Measurements from ENCODE around the gene TSPAN4.

TSPAN4 gene

DNA sequence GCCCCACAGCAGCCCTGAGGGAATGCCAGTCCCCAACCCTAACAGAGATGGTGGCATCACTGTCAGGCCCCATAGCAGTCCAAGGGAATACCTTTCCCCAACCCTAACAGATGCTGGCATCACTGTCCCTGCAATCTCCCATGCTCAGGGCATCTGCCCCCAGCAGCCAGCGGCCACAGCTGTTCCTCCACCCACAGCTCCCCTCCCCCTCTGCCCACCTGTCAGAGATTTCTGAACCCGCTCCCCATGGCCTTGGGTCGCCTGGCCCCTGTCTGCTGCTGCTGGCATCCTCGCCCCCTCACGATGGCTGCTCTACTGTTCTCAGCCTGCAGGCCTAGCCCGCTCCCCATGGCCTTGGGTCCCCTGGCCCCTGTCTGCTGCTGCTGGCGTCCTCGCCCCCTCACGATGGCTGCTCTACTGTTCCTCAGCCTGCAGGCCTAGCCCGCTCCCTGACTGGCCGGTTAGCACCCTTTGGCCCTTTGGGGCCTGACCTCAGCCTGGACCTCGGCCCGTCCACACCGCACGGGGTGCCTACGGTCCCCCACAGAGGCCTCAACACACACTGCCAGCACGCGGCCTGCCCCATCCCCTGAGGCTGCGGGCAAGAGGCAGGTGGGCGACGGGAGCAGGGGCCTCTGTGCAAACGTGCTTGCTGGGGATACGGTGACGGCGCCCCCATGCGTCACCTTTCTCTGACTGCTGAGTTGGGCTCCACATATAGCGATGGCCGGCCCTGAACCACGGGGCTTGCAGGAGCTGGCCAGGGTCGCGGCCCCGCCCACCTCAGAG lies 47.2 kb downstream of the TSPAN4 start:
- intact Hi-C loops (cut with DNase I) = no loop called here
- no peak for DNase-seq

DNA sequence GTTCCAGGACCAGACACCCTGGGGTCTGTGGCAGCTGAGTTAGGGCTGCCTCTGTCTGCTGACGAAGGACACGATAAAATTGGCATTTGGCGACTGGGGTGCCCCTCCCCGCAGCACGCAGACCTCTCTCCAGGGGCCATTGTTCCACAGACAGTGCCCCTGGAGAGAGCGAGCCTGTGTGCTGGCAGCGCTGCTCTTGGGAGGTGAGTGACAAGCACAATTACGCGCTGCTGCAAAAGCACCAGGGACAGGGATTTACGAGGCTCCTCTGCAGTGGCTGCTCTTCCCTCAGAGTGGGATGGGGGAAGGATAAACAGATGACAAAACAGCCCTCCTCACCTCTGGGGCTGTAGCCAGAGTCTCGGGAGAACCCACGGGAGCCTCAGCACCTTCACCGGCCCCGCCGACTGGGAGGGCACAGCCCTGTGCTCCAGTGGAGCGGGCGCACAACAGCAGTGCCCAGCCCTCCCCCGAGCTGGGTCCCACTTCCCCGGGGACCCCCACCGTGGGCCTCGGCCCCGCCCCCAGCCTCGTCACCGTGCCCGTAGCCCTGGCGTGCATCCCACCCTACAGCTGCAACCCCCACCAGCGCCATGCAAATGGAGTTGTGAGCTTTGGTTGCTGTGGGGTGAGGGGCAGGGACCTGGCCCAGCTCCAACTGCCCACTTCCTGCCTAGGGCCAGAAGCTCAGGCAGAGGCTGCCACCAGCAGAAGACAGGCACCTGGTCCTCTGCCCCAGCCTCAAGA lies 48.3 kb downstream of the TSPAN4 start:
- intact Hi-C loops (cut with DNase I) = no loop called here
- DNase-seq = peak in 11 of 42 donors; percentile 26 to 63 (median 41)

DNA sequence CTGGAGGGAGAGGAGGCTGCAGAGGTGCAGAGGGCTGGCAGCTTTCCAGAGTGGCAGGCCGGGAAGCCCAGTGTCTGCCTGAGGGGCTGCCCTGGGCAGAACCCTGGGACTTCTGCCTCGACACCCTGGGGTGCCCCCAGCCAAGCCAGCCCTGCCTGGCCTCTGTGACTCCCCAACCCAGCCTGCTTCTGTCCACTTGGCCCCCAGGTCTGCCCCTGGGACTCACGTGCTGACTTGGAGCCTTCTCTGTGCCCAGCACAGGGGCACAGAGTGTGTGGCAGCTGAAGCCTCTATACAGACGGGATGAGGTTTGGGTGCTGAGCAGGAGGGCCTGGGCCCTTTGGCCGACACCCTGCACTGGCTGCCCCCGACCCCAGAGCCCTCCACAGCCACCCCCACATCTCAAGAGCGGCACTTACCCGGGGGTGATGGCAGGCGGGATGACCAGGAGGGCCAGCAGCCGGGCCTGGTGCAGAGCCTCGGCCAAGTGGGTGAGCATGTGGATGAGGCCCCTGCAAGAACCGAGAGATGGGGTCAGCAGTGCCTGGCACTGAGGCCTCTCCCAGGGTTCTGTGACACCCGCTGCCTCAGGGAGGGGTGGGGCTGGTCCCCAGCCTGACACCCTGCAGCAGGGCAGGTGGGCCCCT lies 50.5 kb downstream of the TSPAN4 start:
- DNase-seq = no peak
- intact Hi-C loops (cut with DNase I) = no loop called here

DNA sequence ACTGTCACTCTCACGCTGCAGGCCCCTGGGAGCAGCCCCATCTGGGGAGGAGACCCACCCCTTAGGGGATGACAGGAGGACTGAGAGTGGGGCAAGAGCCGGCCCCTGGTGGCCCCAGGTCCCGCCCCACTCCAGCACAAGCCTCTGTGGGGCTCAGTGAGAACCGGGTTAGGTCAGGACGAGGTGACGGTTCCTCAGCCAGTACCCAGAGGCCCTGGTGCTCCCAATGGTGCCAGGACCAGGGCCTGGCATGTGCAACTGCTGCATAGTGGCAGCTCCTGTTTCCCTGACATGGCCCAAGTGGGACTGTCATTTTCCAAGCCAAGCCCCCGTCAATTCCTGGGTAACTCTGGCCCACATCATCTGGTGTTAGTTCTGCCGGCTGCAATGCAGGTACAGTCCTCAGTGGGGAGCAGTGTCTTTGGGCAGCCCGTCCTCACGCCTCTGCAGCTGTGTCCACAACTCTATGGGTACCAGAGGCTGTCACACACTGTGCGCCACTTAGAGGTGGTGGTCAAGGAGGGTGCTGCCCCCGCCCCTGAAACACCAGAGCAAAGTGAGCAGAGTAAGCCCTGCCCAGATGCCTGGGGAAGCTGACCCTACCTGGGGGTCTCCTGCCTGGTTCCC lies 52.0 kb downstream of the TSPAN4 start:
- no peak for DNase-seq
- intact Hi-C loops (cut with DNase I) = no loop called here

DNA sequence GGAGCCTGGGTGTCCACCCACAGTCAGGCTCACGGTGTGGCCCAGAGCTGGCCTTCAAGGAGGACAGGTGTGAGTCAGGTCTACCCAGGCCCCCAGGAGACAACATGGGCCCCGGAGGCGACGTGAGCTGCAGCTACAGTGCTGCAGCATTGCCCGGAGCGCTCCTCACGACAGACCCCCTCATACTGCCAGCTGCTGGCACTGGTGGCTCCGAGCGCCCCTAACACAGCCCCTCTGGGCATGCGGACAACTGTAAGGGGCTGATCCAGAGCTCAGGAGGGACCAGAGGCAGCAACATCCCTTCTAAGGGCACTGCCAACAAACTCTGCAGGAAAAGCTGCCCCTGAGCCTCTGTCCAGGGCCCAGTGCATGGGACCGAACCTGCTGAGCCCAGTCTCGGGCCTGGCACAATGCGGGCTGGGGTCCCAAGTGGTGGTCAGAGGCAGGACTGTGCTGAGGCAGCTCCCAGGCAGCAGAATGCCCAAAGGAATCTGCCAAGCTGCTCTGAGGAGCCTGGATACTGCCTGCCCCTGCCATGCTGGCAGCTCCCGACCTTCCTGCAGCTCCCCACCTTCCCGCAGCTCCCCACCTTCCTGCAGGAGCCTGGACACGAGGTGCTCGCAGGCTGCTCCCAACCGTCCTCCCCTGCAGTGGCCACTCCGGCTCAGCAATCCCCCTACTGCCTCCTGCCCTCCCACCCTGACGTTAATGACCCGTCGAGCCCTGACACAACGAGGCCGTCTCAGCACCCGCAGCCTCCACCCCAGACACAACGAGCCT lies 52.9 kb downstream of the TSPAN4 start:
- intact Hi-C loops (cut with DNase I) = no loop called here
- no peak for DNase-seq

DNA sequence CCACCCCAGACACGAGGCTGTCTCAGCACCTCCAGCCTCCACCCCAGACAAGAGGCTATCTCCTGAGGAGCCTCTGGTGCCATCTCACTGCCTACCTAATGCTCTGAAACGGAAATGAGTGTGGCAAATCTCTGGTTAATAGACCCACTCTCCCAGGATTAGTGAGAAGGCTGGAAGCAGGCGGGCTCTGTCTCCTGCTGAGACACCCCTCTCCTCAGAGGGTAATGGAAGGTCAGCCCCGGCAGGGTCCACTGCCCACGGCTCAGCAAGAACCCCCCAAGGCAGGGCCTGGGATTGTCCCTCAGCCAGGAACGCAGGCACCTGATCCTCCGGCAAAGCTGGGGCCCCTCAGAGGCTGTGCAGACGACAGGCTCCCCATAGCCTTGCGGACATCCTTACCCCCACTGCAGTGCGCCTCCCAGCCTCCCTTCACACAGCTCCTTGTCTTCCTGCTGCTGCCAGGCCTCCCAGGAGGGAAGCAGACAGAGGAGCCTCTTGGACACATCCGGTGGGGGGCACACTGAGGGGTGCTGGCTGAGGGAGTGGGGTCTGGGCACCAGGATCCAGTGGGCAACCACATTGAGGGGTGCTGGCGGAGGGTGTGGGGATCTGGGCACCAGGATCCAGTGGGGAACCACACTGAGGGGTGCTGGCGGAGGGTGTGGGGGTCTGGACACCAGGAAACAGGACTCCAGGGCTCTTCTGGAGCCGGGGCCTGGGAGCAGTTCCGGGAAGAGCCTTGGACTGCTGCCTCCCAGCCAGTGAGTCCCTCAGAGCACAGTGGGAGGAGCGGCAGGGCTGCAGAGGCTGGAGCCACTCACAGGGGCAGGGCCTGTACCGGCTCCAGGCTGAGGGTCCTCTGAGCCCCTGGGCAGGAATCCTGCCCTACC lies 54.8 kb downstream of the TSPAN4 start:
- no peak for DNase-seq
- intact Hi-C loops (cut with DNase I) = no loop called here

DNA sequence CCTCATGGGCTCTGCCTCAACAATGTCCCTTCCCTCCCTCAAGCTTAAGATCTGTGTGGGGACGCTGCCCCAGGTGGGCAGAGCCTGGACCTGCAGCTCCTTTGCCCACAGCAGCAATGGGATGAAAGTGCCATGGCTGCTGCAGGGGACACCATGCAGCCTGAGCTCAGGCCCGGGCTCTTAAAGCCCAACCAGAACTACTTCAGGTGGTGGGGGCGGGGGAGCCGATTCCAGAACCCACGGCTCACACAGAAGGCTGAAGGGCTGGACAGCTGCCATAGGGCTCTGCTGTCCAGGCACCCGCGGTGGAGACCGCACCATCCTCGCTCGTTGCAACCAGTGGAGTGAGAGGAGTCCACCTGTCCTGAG lies 55.5 kb downstream of the TSPAN4 start:
- intact Hi-C loops (cut with DNase I) = no loop called here
- no peak for DNase-seq

DNA sequence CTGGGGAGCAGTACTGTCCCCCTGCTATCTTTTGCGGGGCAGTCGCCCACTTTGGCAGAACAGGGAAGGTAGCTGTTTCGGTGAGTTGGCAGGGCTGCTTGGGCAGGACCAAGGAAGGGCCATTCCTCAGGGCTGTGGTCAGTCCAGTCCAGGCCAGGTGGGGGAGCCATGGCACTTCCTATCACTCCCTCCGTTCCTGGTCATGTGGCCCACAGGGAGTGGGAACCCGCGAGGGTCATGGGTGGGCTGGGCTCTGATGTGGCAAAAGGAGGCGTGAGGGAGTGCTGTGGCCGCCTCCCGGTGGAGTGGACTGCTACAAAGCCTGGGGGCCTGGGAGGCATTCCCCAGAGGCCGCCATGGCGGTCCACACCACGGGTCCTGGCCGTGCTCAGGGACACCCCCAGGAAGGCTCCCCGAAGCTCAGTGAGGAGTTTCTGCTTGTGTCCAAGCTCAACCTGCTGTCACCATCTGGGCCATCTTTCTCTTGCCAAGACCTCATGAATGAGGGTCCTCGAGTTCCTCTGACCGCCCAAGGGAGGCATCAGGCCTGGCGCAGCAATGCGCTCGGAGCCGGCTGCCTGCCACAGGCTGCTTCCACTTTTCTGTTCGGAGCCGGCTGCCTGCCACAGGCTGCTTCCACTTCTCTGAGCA lies 56.0 kb downstream of the TSPAN4 start:
- peak in 1 of 42 donors; percentile 47 for DNase-seq
- intact Hi-C loops (cut with DNase I) = no loop called here

DNA sequence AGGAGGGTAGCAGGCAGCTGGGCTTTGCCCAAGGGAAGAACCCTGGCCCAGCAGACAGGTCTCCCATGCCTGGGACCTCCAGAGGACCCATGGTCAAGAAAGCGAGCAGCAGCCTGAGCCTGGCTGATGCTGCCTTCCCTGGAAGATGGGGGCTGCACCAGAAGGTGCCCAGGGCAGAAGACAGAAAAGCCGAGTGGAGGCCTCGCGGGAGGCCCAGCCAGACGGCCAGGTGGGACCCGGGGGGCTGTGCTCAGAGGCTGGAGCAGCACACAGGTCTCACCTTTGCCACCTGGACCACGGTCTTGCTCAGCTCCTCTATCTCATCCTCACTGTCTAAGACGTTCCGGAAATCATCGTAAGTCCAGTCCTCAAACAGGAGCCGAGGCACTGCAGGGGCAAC lies 57.1 kb downstream of the TSPAN4 start:
- intact Hi-C loops (cut with DNase I) = no loop called here
- DNase-seq = no peak

DNA sequence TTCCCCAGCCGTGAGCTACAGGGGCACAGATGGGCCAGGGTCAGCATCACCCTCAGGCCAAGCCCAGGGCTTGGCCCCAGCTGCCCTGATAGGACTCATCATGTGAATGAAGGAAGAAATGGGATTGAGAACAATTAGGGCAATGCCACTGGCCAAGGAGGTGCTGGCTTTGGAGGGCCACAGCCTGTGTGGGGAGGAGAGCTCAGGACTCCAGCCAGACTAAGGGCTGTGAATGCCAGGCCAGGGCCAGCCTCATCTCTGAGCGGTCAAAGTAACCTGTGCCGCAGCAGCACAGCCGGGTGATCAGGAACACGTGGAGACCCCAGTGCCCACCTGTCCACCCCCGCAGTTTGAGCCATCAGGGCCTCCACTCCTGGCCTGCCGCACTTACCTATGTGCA lies 57.9 kb downstream of the TSPAN4 start:
- no peak for DNase-seq
- intact Hi-C loops (cut with DNase I) = no loop called here

DNA sequence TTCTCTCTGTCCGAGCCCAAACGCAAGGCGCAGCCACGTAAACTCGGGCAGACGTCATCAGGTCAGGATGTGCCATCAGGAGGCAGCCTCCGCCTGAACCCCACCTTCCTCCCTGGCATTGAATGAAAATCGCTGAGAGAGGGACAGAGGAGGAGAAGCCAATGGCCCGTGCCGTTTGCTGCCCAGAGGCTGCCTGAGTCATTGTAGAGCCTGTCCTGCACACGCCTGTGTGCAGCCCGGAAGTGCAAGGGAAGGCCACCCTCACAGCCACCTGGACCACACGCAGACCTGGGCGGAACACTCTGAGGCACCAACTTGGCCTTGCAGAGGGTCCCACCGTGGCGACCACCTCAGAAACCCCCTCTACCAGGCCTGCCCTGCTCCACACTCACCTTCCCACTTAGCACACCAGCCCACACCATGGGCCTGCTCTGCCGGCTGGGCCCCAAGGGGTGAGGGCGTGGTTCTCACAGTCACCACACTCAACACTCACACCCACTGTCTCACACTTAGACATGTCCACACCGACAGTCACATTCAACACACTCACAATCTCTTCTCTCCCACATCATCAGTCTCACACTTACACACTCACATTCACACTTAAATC lies 58.9 kb downstream of the TSPAN4 start:
- intact Hi-C loops (cut with DNase I) = no loop called here

DNA sequence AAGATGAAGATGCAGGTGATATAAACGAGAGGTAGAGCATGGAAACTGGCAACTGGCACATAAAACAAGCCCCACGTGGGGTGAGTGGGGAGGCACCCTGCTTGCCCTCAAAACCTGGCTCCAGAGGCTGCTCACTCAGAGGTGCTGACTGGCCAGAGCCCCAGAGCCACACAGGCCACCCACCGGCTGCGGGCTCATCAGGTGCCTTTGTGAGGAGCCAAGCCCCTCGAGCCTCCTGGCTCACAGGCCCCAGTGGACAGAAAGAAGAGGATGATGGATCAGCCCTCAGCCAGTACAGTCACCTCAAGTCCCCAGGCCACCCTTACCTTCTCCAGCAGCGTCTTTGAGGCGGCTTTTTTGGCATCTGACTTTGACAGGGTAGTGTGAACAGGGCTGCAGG lies 61.7 kb downstream of the TSPAN4 start:
- DNase-seq = no peak
- intact Hi-C loops (cut with DNase I) = no loop called here

More for the DNA sequence above, 58.9 kb downstream of the TSPAN4 start:
- DNase-seq = no peak

DNA sequence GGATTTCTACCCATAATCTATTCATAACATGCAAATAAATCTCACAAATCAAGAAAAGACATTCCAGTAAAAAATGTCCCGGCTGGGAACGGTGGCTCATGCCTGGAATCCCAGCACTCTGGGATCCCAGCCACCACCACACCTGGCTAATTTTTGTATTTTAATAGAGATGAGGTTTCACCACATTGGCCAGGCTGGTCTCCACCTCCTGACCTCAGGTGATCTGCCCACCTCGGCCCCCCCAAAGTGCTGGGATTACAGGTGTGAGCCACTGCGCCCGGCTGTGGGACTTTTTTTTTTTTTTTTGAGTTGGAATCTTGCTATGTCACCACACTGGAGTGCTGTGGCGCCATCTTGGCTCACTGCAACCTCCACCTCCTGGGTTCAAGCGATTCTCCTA lies 63.3 kb downstream of the TSPAN4 start:
- DNase-seq = no peak
- intact Hi-C loops (cut with DNase I) = no loop called here

DNA sequence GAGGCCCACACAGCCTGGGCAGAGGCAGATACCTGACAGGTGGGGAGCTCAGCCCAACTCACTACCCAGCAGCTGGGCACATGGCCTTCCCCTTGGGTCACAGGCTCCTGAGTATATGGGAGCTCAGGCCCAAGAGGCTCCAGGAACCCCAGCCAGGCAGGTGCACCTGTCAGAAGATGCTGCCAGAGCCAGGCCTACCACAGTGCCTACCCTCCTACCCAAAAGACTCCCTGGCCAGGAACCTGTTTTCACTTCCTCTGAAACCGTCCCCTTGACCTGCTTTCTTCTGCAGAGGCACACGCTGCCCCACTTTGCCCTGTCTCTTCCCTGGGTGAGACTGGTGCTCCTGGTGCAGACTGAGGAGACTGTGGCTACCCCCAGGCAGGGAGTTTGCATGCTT lies 65.0 kb downstream of the TSPAN4 start:
- no peak for DNase-seq
- intact Hi-C loops (cut with DNase I) = no loop called here

DNA sequence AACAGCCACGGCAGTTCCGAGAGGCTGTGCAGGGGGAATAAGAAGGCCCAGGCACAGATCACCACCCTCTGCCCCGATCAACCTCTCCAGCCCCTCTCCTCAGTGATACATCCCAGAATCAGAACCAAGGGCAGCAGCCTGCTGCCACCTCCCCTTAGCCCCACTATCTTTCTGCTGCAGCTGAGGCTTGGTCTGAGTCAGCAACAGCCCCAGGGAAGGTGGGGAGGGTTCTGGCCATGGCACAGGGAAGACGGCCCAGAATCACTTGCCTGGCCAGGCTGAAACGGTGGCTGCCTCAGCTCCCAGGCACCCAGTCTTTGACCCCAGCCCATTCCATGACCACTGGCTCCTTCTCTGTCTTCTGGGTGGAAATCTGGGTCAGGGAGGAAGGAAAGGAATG lies 65.6 kb downstream of the TSPAN4 start:
- DNase-seq = no peak
- intact Hi-C loops (cut with DNase I) = no loop called here

DNA sequence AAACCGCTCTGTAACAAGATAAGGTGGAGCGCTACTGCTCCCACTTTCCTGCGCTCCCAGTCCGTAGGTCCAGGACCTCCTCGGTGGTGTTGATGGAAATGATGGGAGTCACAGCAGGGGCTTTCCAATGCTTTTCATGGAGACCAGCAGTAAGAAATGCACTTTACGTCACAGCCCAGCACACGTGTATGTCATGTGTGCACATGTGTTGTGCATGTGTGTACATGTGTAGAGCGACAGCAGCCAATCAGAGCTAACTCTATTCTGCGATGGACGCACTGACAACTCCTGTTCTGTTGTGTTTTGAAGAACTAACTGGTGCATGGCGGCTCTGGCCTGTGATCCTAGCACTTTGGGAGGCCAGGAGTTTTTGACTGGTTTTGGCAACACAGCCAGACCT lies 66.8 kb downstream of the TSPAN4 start:
- intact Hi-C loops (cut with DNase I) = no loop called here
- DNase-seq = no peak

DNA sequence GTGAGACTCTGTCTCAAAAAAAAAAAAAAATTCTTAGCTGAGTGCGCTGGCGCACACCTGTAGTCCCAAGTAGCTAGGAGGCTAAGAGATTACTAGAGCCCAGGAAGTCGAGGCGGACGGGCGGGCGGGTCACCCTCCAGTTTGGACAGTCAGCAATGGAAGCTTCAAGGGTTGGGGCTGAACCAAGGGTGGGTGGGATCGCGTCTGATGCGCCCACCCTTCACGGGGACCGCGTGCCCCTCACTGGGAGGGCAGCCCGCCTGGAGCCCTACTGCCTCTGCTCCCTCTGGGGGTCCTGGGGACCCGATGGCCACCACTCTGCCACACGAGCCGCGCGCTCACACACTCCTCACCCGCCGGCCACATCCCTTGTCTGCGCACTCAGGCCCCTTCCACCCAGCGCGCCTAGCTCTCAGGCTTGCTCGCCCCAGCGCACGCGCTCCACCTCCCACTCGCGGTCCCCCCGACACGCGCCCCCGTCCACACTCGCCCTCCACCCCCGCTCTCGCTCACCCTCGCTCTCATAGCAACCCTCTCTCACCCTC lies 67.5 kb downstream of the TSPAN4 start:
- intact Hi-C loops (cut with DNase I) = no loop called here
- DNase-seq = no peak
